Thymus (tissue), 11 donors: ENCODE measurements around the gene DNASE1L2. TPM values are rescaled to one million over a fixed set of nuclear protein-coding genes. Genes with fewer than 3 reads are reported as not detected.
"Not testable (repeated sequence)": the region's sequence is repeated elsewhere in the genome, so short reads cannot be mapped to it uniquely, and the experiment has no call there.

Experiments used
- DNase-seq, 9 donors: peaks; one replicate each; pipeline ENCODE4 v3.0.0-alpha.2; 2013; ENCODE audit warnings: low spot score in 9 of 9, low read depth in 6 of 9, missing footprints in 1 of 9
- H3K27ac ChIP-seq, 2 donors: one replicate each; pipeline ENCODE4 v1.5.1; 2013; ENCODE audit warnings: control low read depth in 1 of 2, low read depth in 1 of 2, low read length in 1 of 2, mild to moderate bottlenecking in 1 of 2, moderate library complexity in 1 of 2
- H3K27me3 ChIP-seq, 2 donors: one replicate each; pipeline ENCODE4 v1.5.1; 2013; ENCODE audit warnings: low read length in 1 of 2; ENCODE audit not compliant: control insufficient read depth in 2 of 2, insufficient read depth in 1 of 2
- H3K36me3 ChIP-seq, 2 donors: one replicate each; pipeline ENCODE4 v1.5.1; 2013; ENCODE audit warnings: low read length in 1 of 2, mild to moderate bottlenecking in 1 of 2, moderate library complexity in 1 of 2; ENCODE audit not compliant: control insufficient read depth in 2 of 2, insufficient read depth in 2 of 2
- H3K4me1 ChIP-seq, 2 donors: one replicate each; pipeline ENCODE4 v1.5.1; 2013; ENCODE audit warnings: low read length in 2 of 2; ENCODE audit not compliant: control insufficient read depth in 2 of 2, insufficient read depth in 2 of 2
- H3K4me3 ChIP-seq, 2 donors: one replicate each; pipeline ENCODE4 v1.5.1; 2013; ENCODE audit warnings: low read length in 2 of 2, control low read depth in 1 of 2, mild to moderate bottlenecking in 1 of 2
- H3K9me3 ChIP-seq, 2 donors: one replicate each; pipeline ENCODE4 v1.5.1; 2013; ENCODE audit warnings: low read length in 1 of 2, mild to moderate bottlenecking in 1 of 2; ENCODE audit not compliant: control insufficient read depth in 2 of 2, insufficient read depth in 1 of 2
- WGBS: extraction: QIAGEN DNeasy Blood & Tissue Kit; methylation state at CpG from one replicate; pipeline ENCODE4 v1.1.7; 2013; 5-methylcytosine and 5-hydroxymethylcytosine counted together
- polyA plus RNA-seq: library from polyadenylated mRNA; stranded (reverse); fragments of 200-250 nt; gene quantifications from one replicate; pipeline ENCODE4 v1.2.3, GENCODE V29; 2013
- total RNA-seq: library from RNA; stranded (reverse); fragments of 120-200 nt; gene quantifications from one replicate; pipeline ENCODE4 v1.2.4, GENCODE V29; 2013
- donor health status: healthy.

The DNASE1L2 gene
- total and polyA plus RNA-seq, 2 donors, result 0.99 to 3.5 TPM

- no peak for DNase-seq
- H3K27me3 ChIP-seq, result no peaks in the 10 kb centered on the region
- H3K27ac ChIP-seq, result peak overlapping the region in 1 of 2 donors; percentile 3
- WGBS, result 98% methylated on average over 7 of the region's 7 CpGs
- H3K9me3 ChIP-seq, result peaks cover 0 to 3% of the 10 kb centered on the region in 2 donors
- peaks cover 49 to 54% of the 10 kb centered on the region in 2 donors for H3K36me3 ChIP-seq
- peaks cover 14 to 20% of the 10 kb centered on the region in 2 donors for H3K4me1 ChIP-seq
- H3K4me3 ChIP-seq, result no peak overlapping the region
These were observed 16.5 kb downstream of the DNASE1L2 start for GRCh38 chr16:2252806-2253148.

DNA sequence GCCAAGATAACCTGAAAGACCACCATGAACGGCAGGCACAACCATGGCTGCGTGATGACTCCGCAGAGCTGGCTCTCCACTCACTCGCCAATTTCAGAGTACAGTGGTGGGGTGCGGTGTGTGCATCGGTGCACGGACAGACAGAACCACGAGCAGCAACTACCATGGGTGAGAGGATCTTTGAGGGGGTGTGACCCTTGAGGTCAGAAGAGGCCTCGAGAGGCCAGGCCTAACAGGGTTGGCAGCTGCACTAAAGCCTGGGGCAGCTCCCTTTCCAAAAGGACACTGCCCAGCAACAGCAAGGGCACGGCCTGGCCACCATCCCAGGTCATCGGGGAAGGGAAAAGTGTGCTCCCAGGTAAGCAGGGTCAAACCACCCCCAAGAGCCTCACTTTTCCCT, 17.0 kb downstream of the DNASE1L2 start:
- Histone ChIP-seq H3K9me3 (peaks cover 0 to 3% of the 10 kb centered on the region in 2 donors), H3K27ac (no peak overlapping the region), H3K27me3 (no peaks in the 10 kb centered on the region), H3K4me1 (peaks cover 14 to 20% of the 10 kb centered on the region in 2 donors), H3K36me3 (peaks cover 54 to 55% of the 10 kb centered on the region in 2 donors), H3K4me3 (no peak overlapping the region)
- no peak for DNase-seq
- 96% methylated on average over 11 of the region's 11 CpGs for WGBS

DNA sequence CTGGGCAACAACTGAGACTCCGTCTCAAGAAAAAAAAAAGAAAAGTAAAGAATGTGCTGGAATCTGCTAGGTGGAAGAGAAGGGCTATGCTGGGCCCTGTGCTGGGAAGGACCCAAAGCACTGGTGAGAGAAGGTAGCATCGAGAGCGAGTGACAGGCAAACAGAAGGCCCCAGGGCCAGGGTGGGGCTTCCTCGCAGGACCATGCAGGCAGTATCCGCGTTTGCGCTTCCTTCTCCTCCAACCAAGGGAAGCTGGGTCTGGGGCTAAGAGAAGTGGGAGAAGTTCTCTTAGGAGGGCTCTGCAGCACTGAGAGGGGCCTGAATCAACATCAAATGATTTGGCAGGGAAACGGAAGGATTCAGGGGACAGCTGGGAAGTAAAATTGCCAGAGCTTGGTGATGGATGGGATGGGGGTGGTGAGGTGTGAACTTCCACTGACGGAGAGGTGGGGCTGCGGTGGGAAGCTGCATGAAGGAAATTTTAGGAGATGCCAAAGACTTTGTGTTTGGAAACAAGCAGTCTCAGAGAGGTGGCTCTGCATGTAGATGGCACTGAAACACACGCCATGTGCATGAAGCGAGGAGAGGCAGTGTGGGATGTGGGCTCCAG, 20.4 kb downstream of the DNASE1L2 start:
- no peak for DNase-seq
- Histone ChIP-seq H3K4me3 (no peak overlapping the region), H3K4me1 (peaks cover 4 to 6% of the 10 kb centered on the region in 2 donors), H3K27ac (no peak overlapping the region), H3K27me3 (no peaks in the 10 kb centered on the region), H3K36me3 (peaks cover 65 to 78% of the 10 kb centered on the region in 2 donors), H3K9me3 (peaks cover 0 to 3% of the 10 kb centered on the region in 2 donors)
- over 99% methylated on average over 12 of the region's 12 CpGs for WGBS

GRCh38 chr16:2257726-2258125, 21.5 kb downstream of the DNASE1L2 start:
- no peak overlapping the region for H3K27ac ChIP-seq
- WGBS, result 98% methylated on average over 6 of the region's 6 CpGs
- H3K4me1 ChIP-seq, result no peaks in the 10 kb centered on the region
- H3K36me3 ChIP-seq, result peaks cover 71 to 89% of the 10 kb centered on the region in 2 donors
- peaks cover 0 to 3% of the 10 kb centered on the region in 2 donors for H3K9me3 ChIP-seq
- no peaks in the 10 kb centered on the region for H3K27me3 ChIP-seq
- no peak for DNase-seq
- H3K4me3 ChIP-seq, result no peak overlapping the region

GRCh38 chr16:2258530-2258929, 22.3 kb downstream of the DNASE1L2 start:
- H3K36me3 ChIP-seq, result peaks cover 71 to 89% of the 10 kb centered on the region in 2 donors
- WGBS, result 99% methylated on average over 7 of the region's 7 CpGs
- not testable (repeated sequence) for H3K4me3 ChIP-seq, H3K4me1 ChIP-seq, DNase-seq, H3K9me3 ChIP-seq, H3K27me3 ChIP-seq, H3K27ac ChIP-seq

- Histone ChIP-seq H3K9me3 (peaks cover 0 to 2% of the 10 kb centered on the region in 2 donors), H3K27me3 (no peaks in the 10 kb centered on the region), H3K4me1 (no peaks in the 10 kb centered on the region), H3K4me3 (no peak overlapping the region), H3K27ac (no peak overlapping the region), H3K36me3 (peaks cover 64 to 92% of the 10 kb centered on the region in 2 donors)
- WGBS, result 98% methylated on average over 8 of the region's 8 CpGs
- no peak for DNase-seq
These were observed 24.0 kb downstream of the DNASE1L2 start for GRCh38 chr16:2260250-2260649.

- not testable (repeated sequence) for H3K27me3 ChIP-seq, H3K27ac ChIP-seq, H3K4me3 ChIP-seq, H3K4me1 ChIP-seq, H3K9me3 ChIP-seq, DNase-seq
- H3K36me3 ChIP-seq, result peaks cover 39 to 71% of the 10 kb centered on the region in 2 donors
- 95% methylated on average over 14 of the region's 14 CpGs for WGBS
These were observed 26.8 kb downstream of the DNASE1L2 start for GRCh38 chr16:2263026-2263425.

DNA sequence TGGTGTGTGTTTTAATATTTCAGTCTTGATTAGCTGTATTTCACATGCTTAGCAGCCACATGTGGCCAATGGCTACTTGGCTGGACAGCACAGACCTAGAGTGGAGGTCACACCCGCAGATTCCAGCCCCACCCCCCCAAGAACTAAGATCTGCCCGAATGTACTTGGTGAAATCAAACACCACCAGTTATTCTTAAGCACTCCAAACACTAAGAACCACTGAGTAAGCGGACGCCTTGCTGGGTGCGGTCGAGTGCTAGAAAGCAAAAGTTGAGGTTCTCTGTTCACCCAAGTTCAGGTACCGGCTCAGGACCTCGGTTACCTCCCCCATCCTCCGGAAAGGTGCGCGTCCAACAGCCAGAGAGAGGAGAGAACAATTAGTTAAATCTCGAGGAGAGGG, 30.6 kb downstream of the DNASE1L2 start:
- not testable (repeated sequence) for DNase-seq, H3K27me3 ChIP-seq, H3K9me3 ChIP-seq, H3K27ac ChIP-seq
- Histone ChIP-seq H3K4me3 (peak overlapping the region; percentile 61 to 88), H3K4me1 (peaks cover 4 to 17% of the 10 kb centered on the region in 2 donors), H3K36me3 (peaks cover 25 to 37% of the 10 kb centered on the region in 2 donors)
- WGBS, result 23% methylated on average over 10 of the region's 12 CpGs

DNA sequence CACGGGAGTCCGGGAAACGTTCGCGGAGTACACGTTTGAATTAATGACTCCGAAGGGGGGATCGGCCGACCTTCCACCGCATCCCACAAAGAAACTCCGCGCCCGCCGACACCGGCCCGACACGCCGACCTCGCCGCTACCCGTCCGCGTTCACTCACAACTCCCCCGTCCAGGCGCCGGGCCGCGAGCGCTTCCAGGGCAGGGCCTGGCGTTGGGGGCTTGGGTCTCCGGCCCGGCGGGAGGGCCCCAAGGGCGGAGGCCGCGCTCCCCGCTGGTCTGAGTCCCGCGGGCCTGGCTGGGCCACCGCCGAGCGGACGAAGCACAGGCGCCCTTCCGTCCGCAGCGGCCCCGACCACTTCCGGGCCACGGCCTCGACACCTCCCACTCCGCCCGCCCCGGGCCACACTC, 31.3 kb downstream of the DNASE1L2 start:
- H3K4me3 ChIP-seq, result peak overlapping the region; percentile 61 to 88
- peaks cover 4 to 17% of the 10 kb centered on the region in 2 donors for H3K4me1 ChIP-seq
- not testable (repeated sequence) for DNase-seq, H3K27me3 ChIP-seq, H3K9me3 ChIP-seq
- H3K27ac ChIP-seq, result peak overlapping the region; percentile 95 to 99
- under 1% methylated on average over 54 of the region's 54 CpGs for WGBS
- peaks cover 19 to 31% of the 10 kb centered on the region in 2 donors for H3K36me3 ChIP-seq
